H1 (cell line): ENCODE data around the gene ESRP2.

ENCODE experiments used
- ATF2 ChIP-seq: IDR thresholded peaks from 2 replicates; pipeline ENCODE4 v1.6.1; 2012; ENCODE audit warnings: low read length, inconsistent platforms
- BRCA1 ChIP-seq: IDR thresholded peaks from 2 replicates; pipeline ENCODE4 v1.6.1; 2012; ENCODE audit warnings: low read depth, low read length, improper control_type of control experiment
- CEBPB ChIP-seq: IDR thresholded peaks from 2 replicates; pipeline ENCODE4 v1.6.1; 2012; ENCODE audit warnings: low read depth, low read length
- CHD1 ChIP-seq: IDR thresholded peaks from 2 replicates; pipeline ENCODE4 v1.6.1; 2012; ENCODE audit warnings: low read depth, low read length, improper control_type of control experiment
- CTCF ChIP-seq, 3 experiments: IDR thresholded peaks; 1 replicate in 2 of 3; 2 replicates in 1 of 3; pipeline versions ENCODE4 v1.5.1 to v1.6.1; 2011; ENCODE audit warnings: low read length in 3 of 3, mild to moderate bottlenecking in 3 of 3, inconsistent platforms in 2 of 3, low read depth in 1 of 3, moderate library complexity in 1 of 3; ENCODE audit not compliant: insufficient read depth in 1 of 3; ENCODE audit errors: control extremely low read depth in 1 of 3
- EGR1 ChIP-seq: IDR thresholded peaks from 2 replicates; pipeline ENCODE4 v1.6.1; 2011; ENCODE audit warnings: low read depth, low read length, borderline replicate concordance
- EZH2 ChIP-seq: fragments of 200-600 bp; sonication (generic); IDR thresholded peaks from 2 replicates; pipeline ENCODE4 v1.7.1; 2012; ENCODE audit warnings: low read depth, mild to moderate bottlenecking, moderate library complexity, low read length, inconsistent platforms; ENCODE audit not compliant: severe bottlenecking
- GABPA ChIP-seq: IDR thresholded peaks from 2 replicates; pipeline ENCODE4 v1.6.1; 2011; ENCODE audit warnings: mild to moderate bottlenecking, low read length, moderate library complexity, borderline replicate concordance; ENCODE audit not compliant: insufficient read depth
- KDM1A ChIP-seq: fragments of 200-600, 300-600 bp; sonication (generic); IDR thresholded peaks from 2 replicates; pipeline ENCODE4 v1.7.1; 2016; ENCODE audit warnings: mild to moderate bottlenecking, low read length, borderline replicate concordance
- MAX ChIP-seq: IDR thresholded peaks from 2 replicates; pipeline ENCODE4 v1.6.1; 2012; ENCODE audit warnings: inconsistent platforms
- PHF8 ChIP-seq: fragments of 200-600 bp; sonication (generic); conservative IDR thresholded peaks from 2 replicates; pipeline ENCODE4 v1.7.1; 2012; ENCODE audit warnings: low read depth, mild to moderate bottlenecking, inconsistent platforms, low read length, moderate library complexity
- POLR2A ChIP-seq, 2 experiments: IDR thresholded peaks; 1 replicate in 1 of 2; 2 replicates in 1 of 2; pipeline ENCODE4 v1.6.1; 2011; ENCODE audit warnings: low read depth in 2 of 2, low read length in 2 of 2, mild to moderate bottlenecking in 2 of 2; ENCODE audit errors: control extremely low read depth in 1 of 2
- RBBP5 ChIP-seq: IDR thresholded peaks from 2 replicates; pipeline ENCODE4 v1.7.1; 2012; ENCODE audit warnings: low read depth, mild to moderate bottlenecking, inconsistent platforms, low read length, moderate library complexity, borderline replicate concordance

- TF ChIP-seq BRCA1 (no peak), CTCF (IDR thresholded peaks at IDR 0.05; ENCODE audit: control extremely low read depth in 1 of 3, insufficient read depth in 1 of 3, low read depth in 1 of 3, low read length in 3 of 3) (no peak), GABPA (no peak), MAX (no peak), KDM1A (no peak), RBBP5 (no peak), EZH2 (no peak), CHD1 (no peak), CEBPB (no peak), POLR2A (IDR thresholded peaks at IDR 0.05; ENCODE audit: control extremely low read depth in 1 of 2, low read depth in 2 of 2, low read length in 2 of 2) (no peak), ATF2 (no peak), EGR1 (no peak), PHF8 (no peak)
These were observed 16.5 kb upstream of the ESRP2 start for GRCh38 chr16:68252383-68252782.
